Caco-2 (cell line): ENCODE data around the gene VIPAS39. TPM values are rescaled to one million over a fixed set of nuclear protein-coding genes. Genes with fewer than 3 reads are reported as not detected.

Experiments
- BruUV-seq: library from RNA; stranded (reverse); fragments of 400-500 nt; replicated peaks from 2 replicates; lab custom pipeline; 2021; lab: Mats Ljungman, UMichigan
- CTCF ChIA-PET: fragments of 300-600 bp; sonication (Branson Sonifier 250); formaldehyde crosslinking; loops from one replicate; lab custom pipeline; 2022; ENCODE audit warnings: antibody characterized with exemption; lab: Charles Lee
- POLR2A ChIA-PET: fragments of 300-600 bp; sonication (Branson Sonifier 250); formaldehyde crosslinking; loops from one replicate; lab custom pipeline; 2022; ENCODE audit warnings: antibody characterized with exemption; lab: Charles Lee
- DNase-seq, 2 experiments: peaks; one replicate each; pipeline versions ENCODE4 v3.0.0 to v3.0.0-alpha.2; 2020 to 2022
- H3K27me3 ChIP-seq: replicated peaks from 2 replicates; pipeline ENCODE4 v1.6.0; 2011; ENCODE audit warnings: low read length; ENCODE audit not compliant: control insufficient read depth, insufficient read depth
- H3K36me3 ChIP-seq: 2 replicates; pipeline ENCODE4 v1.5.1; 2011; ENCODE audit warnings: low read length; ENCODE audit not compliant: control insufficient read depth, insufficient read depth
- H3K4me1 ChIP-seq: fragments of 250-450 bp; sonication (Bioruptor Pico); 2 replicates; pipeline ENCODE4 v1.5.1; 2020; ENCODE audit warnings: mild to moderate bottlenecking
- H3K4me3 ChIP-seq: 2 replicates; pipeline ENCODE4 v1.5.1; 2011; ENCODE audit warnings: low read depth, mild to moderate bottlenecking, control low read depth, low read length
- H3K9me3 ChIP-seq: fragments of 250-450 bp; sonication (Bioruptor Pico); 2 replicates; pipeline ENCODE4 v1.5.1; 2020; ENCODE audit warnings: mild to moderate bottlenecking, moderate library complexity
- H3K27ac Mint-ChIP-seq: one replicate; pipeline ENCODE4 v1.8.0; 2022; ENCODE audit warnings: mixed read lengths; ENCODE audit not compliant: unreplicated experiment
- H3K27me3 Mint-ChIP-seq: one replicate; pipeline ENCODE4 v1.8.0; 2022; ENCODE audit warnings: mixed read lengths; ENCODE audit not compliant: insufficient read depth, unreplicated experiment
- H3K36me3 Mint-ChIP-seq: one replicate; pipeline ENCODE4 v1.8.0; 2022; ENCODE audit warnings: mild to moderate bottlenecking, mixed read lengths; ENCODE audit not compliant: insufficient read depth, unreplicated experiment
- H3K4me1 Mint-ChIP-seq: one replicate; pipeline ENCODE4 v1.8.0; 2022; ENCODE audit warnings: low read depth, mixed read lengths; ENCODE audit not compliant: unreplicated experiment
- H3K4me3 Mint-ChIP-seq: one replicate; pipeline ENCODE4 v1.8.0; 2022; ENCODE audit warnings: mild to moderate bottlenecking, moderate library complexity, mixed read lengths; ENCODE audit not compliant: unreplicated experiment
- H3K9me3 Mint-ChIP-seq: one replicate; pipeline ENCODE4 v1.8.0; 2022; ENCODE audit warnings: mixed read lengths; ENCODE audit not compliant: unreplicated experiment
- intact Hi-C: fragments of 100-400 bp; cut with micrococcal nuclease; formaldehyde crosslinking; loops from one replicate; pipeline ENCODE4 v1.10.0; 2022; ENCODE audit not compliant: unreplicated experiment
- total RNA-seq: library from RNA; stranded (reverse); gene quantifications from 2 replicates; pipeline ENCODE4 v1.2.3, GENCODE V29; 2022
- TF ChIP-seq, protein P1 (sequence below), 2 experiments: fragments of 200-600 bp in 1 of 2; IDR thresholded peaks; 1 replicate in 1 of 2; 2 replicates in 1 of 2; pipeline versions ENCODE4 v1.5.1 to v1.8.0; 2011 to 2022; ENCODE audit warnings: antibody characterized with exemption in 1 of 2, control low read depth in 1 of 2, inconsistent platforms in 1 of 2, low read depth in 1 of 2, low read length in 1 of 2, mild to moderate bottlenecking in 1 of 2, moderate library complexity in 1 of 2; ENCODE audit not compliant: insufficient read depth in 1 of 2, severe bottlenecking in 1 of 2, unreplicated experiment in 1 of 2

VIPAS39 gene
- total RNA-seq, 1 experiment from 2014 or later: 20.7 TPM

DNA sequence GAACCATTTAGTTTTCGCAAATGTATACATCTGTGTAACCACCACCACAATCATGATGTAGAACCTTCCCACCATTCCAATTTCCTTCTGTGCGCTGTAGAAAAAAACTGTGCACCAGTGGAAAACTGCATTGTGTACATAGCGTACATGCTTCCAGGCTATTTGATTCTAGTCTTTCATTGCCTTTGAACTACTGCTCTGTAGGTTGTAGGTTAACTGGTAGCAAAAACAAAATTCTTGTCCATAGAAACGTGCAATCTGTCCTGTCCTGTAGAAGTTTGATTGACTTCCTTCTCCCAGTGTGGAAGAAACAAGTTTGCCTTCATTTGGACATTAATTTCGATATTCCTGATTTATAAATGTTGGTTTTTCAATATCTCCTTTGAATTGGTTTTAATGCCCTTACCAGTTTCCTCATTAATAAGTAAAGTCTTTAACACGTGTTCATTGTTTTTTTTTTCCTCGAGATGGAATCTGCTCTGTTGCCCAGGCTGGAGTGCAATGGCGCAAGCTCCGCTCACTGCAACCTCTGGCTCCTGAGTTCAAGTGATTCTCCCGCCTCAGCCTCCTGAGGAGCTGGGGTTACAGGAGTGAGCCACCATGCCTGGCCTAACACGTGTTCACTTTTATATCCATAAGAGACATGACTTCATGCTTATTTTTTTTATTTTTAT lies 44.8 kb upstream of the VIPAS39 start:
- DNase-seq: no peak
- Histone ChIP-seq H3K4me3 (no peak overlapping the region), H3K27me3 (no peaks in the 10 kb centered on the region), H3K36me3 (no peaks in the 10 kb centered on the region), H3K4me1 (peaks cover 4% of the 10 kb centered on the region; the same call in 1 of the 2 replicates), H3K9me3 (no peaks in the 10 kb centered on the region)
- TF ChIP-seq, protein P1, sequence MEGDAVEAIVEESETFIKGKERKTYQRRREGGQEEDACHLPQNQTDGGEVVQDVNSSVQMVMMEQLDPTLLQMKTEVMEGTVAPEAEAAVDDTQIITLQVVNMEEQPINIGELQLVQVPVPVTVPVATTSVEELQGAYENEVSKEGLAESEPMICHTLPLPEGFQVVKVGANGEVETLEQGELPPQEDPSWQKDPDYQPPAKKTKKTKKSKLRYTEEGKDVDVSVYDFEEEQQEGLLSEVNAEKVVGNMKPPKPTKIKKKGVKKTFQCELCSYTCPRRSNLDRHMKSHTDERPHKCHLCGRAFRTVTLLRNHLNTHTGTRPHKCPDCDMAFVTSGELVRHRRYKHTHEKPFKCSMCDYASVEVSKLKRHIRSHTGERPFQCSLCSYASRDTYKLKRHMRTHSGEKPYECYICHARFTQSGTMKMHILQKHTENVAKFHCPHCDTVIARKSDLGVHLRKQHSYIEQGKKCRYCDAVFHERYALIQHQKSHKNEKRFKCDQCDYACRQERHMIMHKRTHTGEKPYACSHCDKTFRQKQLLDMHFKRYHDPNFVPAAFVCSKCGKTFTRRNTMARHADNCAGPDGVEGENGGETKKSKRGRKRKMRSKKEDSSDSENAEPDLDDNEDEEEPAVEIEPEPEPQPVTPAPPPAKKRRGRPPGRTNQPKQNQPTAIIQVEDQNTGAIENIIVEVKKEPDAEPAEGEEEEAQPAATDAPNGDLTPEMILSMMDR (IDR thresholded peaks at IDR 0.05; ENCODE audit: insufficient read depth in 1 of 2, low read depth in 1 of 2, low read length in 1 of 2, severe bottlenecking in 1 of 2, unreplicated experiment in 1 of 2): no peak
- Mint-ChIP-seq H3K4me1 (peaks cover 17% of the 10 kb centered on the region), H3K27ac (no peak overlapping the region), H3K27me3 (no peaks in the 10 kb centered on the region), H3K36me3 (peaks cover 22% of the 10 kb centered on the region), H3K9me3 (no peaks in the 10 kb centered on the region), H3K4me3 (no peak overlapping the region)
- no TSS peak for BruUV-seq
- intact Hi-C loops: no loop called here
- POLR2A ChIA-PET: no interaction called here
- CTCF ChIA-PET: no interaction called here

DNA sequence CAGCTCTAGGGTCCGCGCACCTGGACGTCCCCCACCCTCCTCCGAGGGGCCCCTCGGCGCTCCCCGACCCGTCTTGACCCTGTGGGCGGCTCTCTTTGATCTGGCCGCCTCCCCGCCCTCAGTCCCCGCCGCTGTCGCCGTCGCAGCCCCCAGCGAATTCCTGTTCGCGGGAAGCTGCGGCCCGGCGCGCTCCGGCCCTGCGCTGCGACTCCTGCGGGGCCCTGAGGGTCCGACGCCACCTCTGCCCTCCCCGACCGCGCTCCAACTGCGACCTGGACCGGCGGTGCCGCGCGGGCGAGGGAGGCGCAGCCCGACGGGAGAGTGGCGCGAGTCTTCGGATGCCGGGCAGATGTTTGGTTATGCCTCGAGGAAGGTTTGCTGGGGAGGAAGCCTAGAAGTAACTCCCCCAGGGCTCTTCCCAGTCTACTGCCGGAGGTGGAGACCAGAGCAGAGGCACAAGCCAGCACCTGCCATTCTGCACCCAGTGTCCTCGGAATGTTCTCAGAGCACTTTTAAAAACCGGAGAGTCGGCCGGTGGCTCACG lies 41.7 kb upstream of the VIPAS39 start:
- no peaks in the 10 kb centered on the region for H3K36me3 ChIP-seq
- POLR2A ChIA-PET: interaction anchor here (0.6 kb wide), 1 partner anchor 133 kb away, joined by 7 read pairs; no protein-coding TSS in a partner anchor
- H3K4me3 Mint-ChIP-seq: peak overlapping the region; percentile 89
- no peaks in the 10 kb centered on the region for H3K27me3 ChIP-seq
- H3K4me1 Mint-ChIP-seq: peaks cover 17% of the 10 kb centered on the region
- no TSS peak for BruUV-seq
- CTCF ChIA-PET: interaction anchor here (1.0 kb wide), 1 partner anchor 40 kb away, joined by 3 read pairs; no protein-coding TSS in a partner anchor
- DNase-seq: peak; percentile 56 to 63
- no peak overlapping the region for H3K27ac Mint-ChIP-seq
- intact Hi-C loops: loop anchor here (1.0 kb wide), 1 partner anchor 42 kb away; the partner anchor contains the start of gene VIPAS39
- TF ChIP-seq, protein P1 (IDR thresholded peaks at IDR 0.05; ENCODE audit: insufficient read depth in 1 of 2, low read depth in 1 of 2, low read length in 1 of 2, severe bottlenecking in 1 of 2, unreplicated experiment in 1 of 2): no peak
- no peaks in the 10 kb centered on the region for H3K9me3 ChIP-seq
- H3K27me3 Mint-ChIP-seq: no peaks in the 10 kb centered on the region
- no peaks in the 10 kb centered on the region for H3K9me3 Mint-ChIP-seq
- peak overlapping the region; percentile 77 for H3K4me3 ChIP-seq
- peaks cover 4% of the 10 kb centered on the region; the same call in 1 of the 2 replicates for H3K4me1 ChIP-seq
- peaks cover 16% of the 10 kb centered on the region for H3K36me3 Mint-ChIP-seq

DNA sequence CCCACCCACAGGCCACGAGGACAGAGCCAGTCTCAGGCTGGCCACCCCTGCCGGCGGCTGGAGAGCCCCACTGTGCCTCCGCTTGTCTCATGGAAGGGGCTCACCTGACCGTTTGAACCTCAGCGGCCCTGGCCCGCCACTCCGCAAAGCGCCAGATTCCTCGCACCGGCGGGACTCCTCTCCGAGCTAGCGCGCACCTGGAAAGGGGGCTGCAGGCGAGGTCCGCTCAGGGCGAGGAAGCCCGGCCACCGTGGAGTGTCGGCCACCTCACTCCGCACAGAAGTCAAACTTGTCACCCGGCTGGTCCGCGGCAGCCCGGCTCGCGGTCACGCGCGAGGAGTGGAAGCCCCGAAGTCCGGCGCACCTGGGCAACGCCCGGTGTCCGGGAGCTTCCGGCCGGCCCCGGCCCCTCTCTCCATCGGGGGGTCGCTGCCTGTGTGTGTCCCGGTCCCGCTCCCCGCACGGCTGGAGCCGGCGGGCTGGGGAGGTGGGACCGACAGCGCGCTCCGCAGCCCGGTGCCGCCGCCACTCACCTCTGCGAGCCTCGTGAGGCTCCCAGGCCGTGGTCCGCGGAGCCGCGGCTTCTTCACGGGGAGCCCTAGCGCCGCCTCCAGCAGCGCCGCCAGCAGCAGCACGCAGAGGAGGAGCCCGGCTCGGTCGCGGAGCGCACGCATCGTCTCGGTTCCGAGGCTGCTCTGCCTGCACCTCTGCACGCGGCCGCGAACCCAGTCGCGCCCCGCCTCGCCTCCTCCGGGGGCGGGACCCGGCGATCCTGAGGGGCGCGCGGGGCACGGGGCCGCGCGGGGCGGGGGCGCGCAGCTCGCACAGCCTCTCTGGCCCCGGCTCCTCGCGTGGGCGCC lies 40.9 kb upstream of the VIPAS39 start, which contains the start of gene ISM2:
Gene ISM2 (minus strand): TSS at position 697 of the 860 bp plus-strand sequence. CDS start 23 bp downstream, at position 674.
- Histone ChIP-seq H3K9me3 (no peaks in the 10 kb centered on the region), H3K4me3 (peak within 1 kb of the TSS; percentile 77), H3K36me3 (no peaks in the 10 kb centered on the region), H3K27me3 (no peaks in the 10 kb centered on the region), H3K4me1 (peaks cover 4% of the 10 kb centered on the region; the same call in 1 of the 2 replicates)
- Mint-ChIP-seq H3K4me3 (peak within 1 kb of the TSS; percentile 89), H3K36me3 (peaks cover 16% of the 10 kb centered on the region), H3K27ac (peak within 1 kb of the TSS; percentile 28), H3K9me3 (no peaks in the 10 kb centered on the region), H3K4me1 (peaks cover 17% of the 10 kb centered on the region), H3K27me3 (no peaks in the 10 kb centered on the region)
- BruUV-seq: TSS peak; percentile 14
- CTCF ChIA-PET: interaction anchor here (0.6 to 1.0 kb wide), 2 partner anchors 39 to 476 kb away, joined by 3 read pairs; no protein-coding TSS in a partner anchor
- intact Hi-C loops: loop anchor here (1.0 kb wide), 1 partner anchor 41 kb away; the partner anchor contains the start of gene VIPAS39
- TF ChIP-seq, protein P1 (IDR thresholded peaks at IDR 0.05; ENCODE audit: insufficient read depth in 1 of 2, low read depth in 1 of 2, low read length in 1 of 2, severe bottlenecking in 1 of 2, unreplicated experiment in 1 of 2): no peak
- peak; percentile 76 to 85 for DNase-seq
- POLR2A ChIA-PET: no interaction called here
